GM18873 (cell line): ENCODE measurements around the gene CHAF1A.
A peak's percentile ranks its signal among the peaks of the same experiment; 100 is the strongest.

Experiments
- ATAC-seq: cut with Tn5 transposase; IDR thresholded peaks from one replicate; pipeline ENCODE4 v1.9.1; 2021; ENCODE audit warnings: mild to moderate bottlenecking, moderate library complexity, moderate number of reproducible peaks; ENCODE audit not compliant: unreplicated experiment, low FRiP score

CHAF1A gene

GRCh38 chr19:4454747-4455718 lies 52.6 kb downstream of the CHAF1A start:
- no peak for ATAC-seq

GRCh38 chr19:4455719-4456475 lies 53.5 kb downstream of the CHAF1A start:
- ATAC-seq = no peak

GRCh38 chr19:4456476-4456842 lies 54.0 kb downstream of the CHAF1A start:
- no peak for ATAC-seq

- no peak for ATAC-seq
Measured at GRCh38 chr19:4456843-4457653, 54.6 kb downstream of the CHAF1A start.

GRCh38 chr19:4457654-4458395 lies 55.4 kb downstream of the CHAF1A start, which contains the start of gene UBXN6:
Gene UBXN6 (minus strand): TSS chr19:4457794. CDS start chr19:4457697, 97 bp downstream.
- peak; percentile 82 for ATAC-seq

- ATAC-seq = no peak
Measured at GRCh38 chr19:4464815-4465581, 62.6 kb downstream of the CHAF1A start.

GRCh38 chr19:4467835-4468234 lies 65.4 kb downstream of the CHAF1A start:
- ATAC-seq = no peak

- peak; percentile 87 for ATAC-seq
Measured at GRCh38 chr19:4471403-4472173, 69.1 kb downstream of the CHAF1A start.

GRCh38 chr19:4472174-4472974 lies 69.9 kb downstream of the CHAF1A start, which contains the start of gene HDGFL2:
Gene HDGFL2 (plus strand): TSS chr19:4472297. CDS start chr19:4472351, 54 bp downstream.
- no peak for ATAC-seq

- no peak for ATAC-seq
Measured at GRCh38 chr19:4473011-4473762, 70.7 kb downstream of the CHAF1A start.

GRCh38 chr19:4473763-4474513 lies 71.5 kb downstream of the CHAF1A start:
- no peak for ATAC-seq

GRCh38 chr19:4474514-4475022 lies 72.1 kb downstream of the CHAF1A start:
- no peak for ATAC-seq

GRCh38 chr19:4477034-4477801 lies 74.8 kb downstream of the CHAF1A start:
- ATAC-seq = no peak

- no peak for ATAC-seq
Measured at GRCh38 chr19:4482721-4483364, 80.4 kb downstream of the CHAF1A start.

GRCh38 chr19:4483385-4483784 lies 80.9 kb downstream of the CHAF1A start:
- no peak for ATAC-seq
